Small intestine (tissue), 7 donors: Measurements from ENCODE around the gene PRICKLE3. TPM values are rescaled to one million over a fixed set of nuclear protein-coding genes. Genes with fewer than 3 reads are reported as not detected.

ENCODE experiments used
- DNase-seq, 2 donors: peaks; one replicate each; pipeline versions ENCODE4 v3.0.0 to v3.0.0-alpha.2; 2013
- FAIRE-seq: peaks from 2 replicates; lab custom pipeline; 2012; peaks lifted over from hg19 to GRCh38; lab: Jason Lieb, UNC
- H3K27ac ChIP-seq, 3 donors: one replicate each; pipeline ENCODE4 v1.5.1; 2013; ENCODE audit warnings: low read length in 2 of 3, mild to moderate bottlenecking in 2 of 3, control low read depth in 1 of 3, inconsistent platforms in 1 of 3, low read depth in 1 of 3, moderate library complexity in 1 of 3
- H3K27me3 ChIP-seq, 3 donors: one replicate each; pipeline ENCODE4 v1.6.1; 2013; ENCODE audit warnings: low read length in 3 of 3, inconsistent platforms in 1 of 3; ENCODE audit not compliant: control insufficient read depth in 3 of 3, insufficient read depth in 3 of 3
- H3K36me3 ChIP-seq, 3 donors: one replicate each; pipeline ENCODE4 v1.6.1; 2013; ENCODE audit warnings: low read length in 3 of 3, inconsistent platforms in 1 of 3, low read depth in 1 of 3, mild to moderate bottlenecking in 1 of 3, moderate library complexity in 1 of 3; ENCODE audit not compliant: control insufficient read depth in 3 of 3, insufficient read depth in 2 of 3
- H3K4me1 ChIP-seq, 3 donors: one replicate each; pipeline ENCODE4 v1.6.1; 2013; ENCODE audit warnings: low read length in 2 of 3, inconsistent platforms in 1 of 3, low read depth in 1 of 3, mild to moderate bottlenecking in 1 of 3, moderate library complexity in 1 of 3; ENCODE audit not compliant: control insufficient read depth in 3 of 3, insufficient read depth in 2 of 3
- H3K4me3 ChIP-seq, 3 donors: one replicate each; pipeline ENCODE4 v1.5.1; 2013; ENCODE audit warnings: low read length in 3 of 3, control low read depth in 1 of 3, inconsistent platforms in 1 of 3, low read depth in 1 of 3, mild to moderate bottlenecking in 1 of 3, moderate library complexity in 1 of 3
- H3K9me3 ChIP-seq, 2 donors: one replicate each; pipeline ENCODE4 v1.6.1; 2013; ENCODE audit warnings: low read depth in 1 of 2, low read length in 1 of 2; ENCODE audit not compliant: control insufficient read depth in 2 of 2, insufficient read depth in 1 of 2
- WGBS, 3 donors: extraction: QIAGEN DNeasy Blood & Tissue Kit; methylation state at CpG; one replicate each; pipeline ENCODE4 v1.1.7; 2013; 5-methylcytosine and 5-hydroxymethylcytosine counted together
- polyA plus RNA-seq, 4 donors: library from polyadenylated mRNA; stranded (reverse) in 3 of 4; unstranded in 1 of 4; fragments of 200-250 nt in 3 of 4; fragments of 120-200 nt in 1 of 4; gene quantifications; one replicate each; pipeline versions ENCODE4 v1.2.1 to v1.2.3, GENCODE V29; 2013
- donor health status: healthy with polysubstance abuse.
- donor health status: control.
- donor health status: control.
- donor health status: Bipolar disorder and iron deficiency.
- donor health status: healthy.

Gene PRICKLE3
- polyA plus RNA-seq, 4 donors: 3.6 to 6.8 (median 5.5) TPM

- Histone ChIP-seq H3K27ac (no peak overlapping the region), H3K27me3 (no peaks in the 10 kb centered on the region), H3K36me3 (no peaks in the 10 kb centered on the region), H3K4me1 (peaks cover 0 to 3% (median 0%) of the 10 kb centered on the region in 3 donors), H3K9me3 (no peaks in the 10 kb centered on the region), H3K4me3 (no peak overlapping the region)
- no peak for FAIRE-seq
- WGBS, 3 donors: 56 to 67% (median 62%) methylated on average over 10 of the region's 10 CpGs
- DNase-seq: peak in 1 of 2 donors; percentile 36
Observed at GRCh38 chrX:49192722-49193328, 6.7 kb upstream of the PRICKLE3 start.

GRCh38 chrX:49191574-49192011, 5.4 kb upstream of the PRICKLE3 start:
- H3K4me1 ChIP-seq: peaks cover 0 to 3% (median 0%) of the 10 kb centered on the region in 3 donors
- DNase-seq: peak in 1 of 2 donors; percentile 38
- FAIRE-seq: no peak
- no peaks in the 10 kb centered on the region for H3K27me3 ChIP-seq
- H3K4me3 ChIP-seq: peak overlapping the region; percentile 26 to 67 (median 46)
- peak overlapping the region; percentile 70 to 95 (median 92) for H3K27ac ChIP-seq
- H3K36me3 ChIP-seq: no peaks in the 10 kb centered on the region
- WGBS, 3 donors: 1 to 53% (median 13%) methylated on average over 13 to 34 of the region's 34 CpGs
- no peaks in the 10 kb centered on the region for H3K9me3 ChIP-seq

DNA sequence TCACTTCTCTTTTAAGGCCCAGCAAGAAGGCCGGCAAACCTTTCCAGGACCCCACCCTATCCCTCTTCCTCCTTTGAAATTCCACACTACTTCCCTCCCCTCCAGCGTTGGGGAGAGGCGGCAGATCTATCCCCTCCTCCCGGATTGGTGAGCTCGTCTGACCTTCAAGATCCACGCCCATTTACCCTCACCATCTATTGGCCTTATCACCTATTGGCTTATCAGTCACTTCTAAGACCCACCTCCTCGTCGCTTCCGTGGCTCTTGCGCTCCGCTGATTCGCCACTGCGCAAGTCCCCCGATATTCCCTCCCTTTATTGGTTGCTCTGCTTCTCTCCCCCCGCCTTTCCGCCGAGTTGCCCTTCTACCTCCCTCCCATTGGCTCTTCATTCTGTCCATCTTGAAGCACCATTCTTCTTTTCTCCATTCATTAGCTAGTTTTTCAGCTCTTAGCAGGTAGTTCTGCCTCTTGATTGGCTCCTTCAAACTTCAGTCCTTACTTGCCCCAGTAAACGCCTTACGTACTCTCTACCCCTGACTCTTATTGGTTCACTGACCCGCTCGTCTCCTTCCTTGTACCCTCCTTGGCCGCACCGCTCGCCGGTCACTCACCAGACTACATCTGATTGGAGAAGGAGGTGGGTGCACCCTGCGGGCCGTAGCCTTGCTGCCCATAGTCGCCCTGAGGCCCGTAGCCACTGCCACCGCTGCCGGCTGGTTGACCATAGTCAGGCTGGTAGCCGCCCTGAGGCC, 4.8 kb upstream of the PRICKLE3 start:
- no peaks in the 10 kb centered on the region for H3K36me3 ChIP-seq
- H3K4me1 ChIP-seq: peaks cover 0 to 3% (median 0%) of the 10 kb centered on the region in 3 donors
- H3K27me3 ChIP-seq: no peaks in the 10 kb centered on the region
- H3K4me3 ChIP-seq: peak overlapping the region; percentile 26 to 67 (median 46)
- 0 to 45% (median 18%) methylated on average over 29 to 32 of the region's 32 CpGs for WGBS, 3 donors
- FAIRE-seq: peak; percentile 99
- DNase-seq: peak; percentile 94 to 97
- peak overlapping the region; percentile 70 to 95 (median 92) for H3K27ac ChIP-seq
- no peaks in the 10 kb centered on the region for H3K9me3 ChIP-seq

DNA sequence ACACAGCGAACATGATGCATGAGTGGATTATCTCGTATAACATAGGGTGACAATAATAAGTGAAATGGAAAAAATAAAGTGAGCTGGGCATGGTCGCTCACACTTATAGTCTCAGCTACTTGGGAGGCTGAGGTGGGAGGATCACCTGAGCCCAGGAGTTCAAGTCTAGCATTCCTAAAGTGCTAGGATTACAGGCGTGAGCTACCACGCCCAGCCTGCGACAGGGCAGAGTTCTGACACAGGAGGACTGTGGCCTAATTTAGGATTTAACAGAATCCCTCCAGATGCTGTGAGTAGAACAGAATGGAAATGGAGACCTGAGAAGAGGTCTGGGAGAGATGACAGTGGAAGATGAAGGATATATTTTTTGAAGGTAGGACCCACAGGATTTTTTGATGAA, 3.4 kb upstream of the PRICKLE3 start:
- Histone ChIP-seq H3K27ac (peak overlapping the region in 2 of 3 donors; percentile 7 to 72), H3K9me3 (no peaks in the 10 kb centered on the region), H3K27me3 (no peaks in the 10 kb centered on the region), H3K4me3 (no peak overlapping the region), H3K36me3 (no peaks in the 10 kb centered on the region), H3K4me1 (peaks cover 0 to 10% (median 0%) of the 10 kb centered on the region in 3 donors)
- FAIRE-seq: no peak
- WGBS, 3 donors: 50 to 70% (median 63%) methylated on average over 6 of the region's 6 CpGs
- DNase-seq: no peak

- no peak for DNase-seq
- Histone ChIP-seq H3K4me1 (peaks cover 0 to 12% (median 3%) of the 10 kb centered on the region in 3 donors), H3K36me3 (peaks cover 0 to 3% (median 0%) of the 10 kb centered on the region in 3 donors), H3K27me3 (no peaks in the 10 kb centered on the region), H3K4me3 (no peak overlapping the region), H3K27ac (no peak overlapping the region), H3K9me3 (no peaks in the 10 kb centered on the region)
- FAIRE-seq: no peak
- 58 to 69% (median 63%) methylated on average over 8 of the region's 8 CpGs for WGBS, 3 donors
Observed at GRCh38 chrX:49188468-49189076, 2.4 kb upstream of the PRICKLE3 start.

DNA sequence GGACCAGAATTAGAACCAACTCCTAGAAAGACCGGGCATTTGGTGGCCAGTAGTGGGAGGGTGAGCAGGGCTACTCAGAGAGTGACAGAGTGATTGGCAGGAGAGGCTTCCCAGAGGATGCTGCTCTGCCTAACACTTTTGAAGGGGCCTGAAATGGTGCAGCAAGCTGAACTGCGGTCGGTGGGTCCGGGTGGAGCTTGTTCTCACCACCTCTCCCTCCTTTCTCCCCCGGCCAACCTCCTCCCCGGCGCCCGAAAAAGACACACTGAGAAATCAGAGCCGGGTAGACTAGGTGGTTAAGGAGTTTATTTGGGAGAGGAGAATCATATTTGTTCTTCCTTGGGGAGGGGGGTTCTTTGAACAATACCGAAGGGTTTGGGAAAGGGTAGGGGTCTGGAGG, 1.4 kb upstream of the PRICKLE3 start:
- Histone ChIP-seq H3K9me3 (no peaks in the 10 kb centered on the region), H3K27ac (no peak overlapping the region), H3K36me3 (peaks cover 0 to 10% (median 4%) of the 10 kb centered on the region in 3 donors), H3K4me1 (peaks cover 0 to 12% (median 3%) of the 10 kb centered on the region in 3 donors), H3K27me3 (no peaks in the 10 kb centered on the region), H3K4me3 (no peak overlapping the region)
- no peak for DNase-seq
- no peak for FAIRE-seq
- 73 to 82% (median 78%) methylated on average over 5 to 10 of the region's 10 CpGs for WGBS, 3 donors

DNA sequence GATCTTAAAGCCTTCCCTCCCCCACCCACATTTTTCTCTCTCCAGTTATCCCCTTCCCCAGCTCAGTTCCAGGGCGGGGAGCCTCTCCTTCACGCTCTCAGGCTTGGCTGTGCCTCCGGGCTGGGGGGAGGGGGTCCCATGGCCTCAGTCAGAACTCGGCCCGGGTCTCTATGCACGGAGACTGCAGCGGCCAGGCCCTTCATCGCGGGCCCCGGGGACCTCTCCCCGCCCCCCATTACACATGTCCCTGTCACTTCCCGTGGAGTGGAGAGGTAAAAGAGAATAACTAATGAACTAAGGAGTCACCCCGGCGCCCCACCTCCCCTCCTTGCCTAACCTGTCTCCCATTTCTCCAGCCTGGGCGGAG, 838 bp upstream of the PRICKLE3 start:
- Histone ChIP-seq H3K27me3 (no peaks in the 10 kb centered on the region), H3K36me3 (peaks cover 0 to 13% (median 4%) of the 10 kb centered on the region in 3 donors), H3K4me1 (peaks cover 0 to 12% (median 3%) of the 10 kb centered on the region in 3 donors), H3K4me3 (no peak overlapping the region), H3K27ac (no peak overlapping the region), H3K9me3 (no peaks in the 10 kb centered on the region)
- 74 to 81% (median 74%) methylated on average over 6 to 15 of the region's 15 CpGs for WGBS, 3 donors
- no peak for FAIRE-seq
- DNase-seq: no peak
